ENCODE measurements around the gene MAVS.

MAVS gene

DNA sequence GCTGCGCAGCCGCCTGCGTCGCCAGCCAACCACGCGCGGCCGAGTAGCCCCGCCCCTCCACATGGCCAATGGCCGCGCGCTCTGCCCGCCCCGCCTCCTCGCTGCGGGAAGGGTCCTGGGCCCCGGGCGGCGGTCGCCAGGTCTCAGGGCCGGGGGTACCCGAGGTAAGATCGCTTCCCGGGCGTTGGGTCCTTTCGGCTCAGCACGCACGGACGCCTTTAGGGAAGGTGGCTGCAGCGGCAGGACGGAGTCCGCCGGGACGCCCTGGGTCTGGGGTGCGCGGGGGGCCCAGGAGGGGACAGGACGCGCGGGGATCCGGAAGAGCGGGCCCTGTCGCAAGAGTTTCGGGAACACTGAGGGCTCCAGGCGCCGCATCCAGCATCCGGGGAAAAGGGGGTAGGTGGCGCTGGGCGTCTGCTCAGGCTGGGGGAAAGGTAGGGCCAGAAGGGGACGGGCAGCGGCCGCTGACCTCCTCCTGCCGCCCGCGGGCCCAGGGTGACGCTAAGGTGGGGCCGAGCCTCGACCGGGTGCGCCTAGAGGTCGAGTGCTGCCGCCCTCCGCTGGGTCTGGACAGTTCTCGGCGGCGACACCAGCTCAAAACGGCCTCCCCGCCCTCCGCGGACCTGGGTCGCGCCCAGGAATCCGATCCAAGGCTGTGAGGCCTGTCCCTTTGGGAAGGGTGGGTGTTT is at the start of gene MAVS:
Gene MAVS (plus strand): TSS at position 95 of the 689 bp plus-strand sequence. CDS start 7,791 bp downstream, outside the sequence.
- in situ Hi-C loops (cut with MboI; ENCODE audit: low sequenced_read_pairs): no loop called here
- DNase-seq (ENCODE audit: low spot score in 2 of 2): peak; percentile 84 to 93
- no peaks in the 10 kb centered on the region for H3K9me3 ChIP-seq
- no peaks in the 10 kb centered on the region for H3K27me3 ChIP-seq (ENCODE audit: low read depth)
- H3K4me3 ChIP-seq: peak within 1 kb of the TSS; percentile 99
- peaks cover 10% of the 10 kb centered on the region for H3K4me1 ChIP-seq
- H3K36me3 ChIP-seq (replicated peaks): 0 out of 2 replicates have a peak, but pooled peaks cover 6% of the 10 kb centered on the region

DNA sequence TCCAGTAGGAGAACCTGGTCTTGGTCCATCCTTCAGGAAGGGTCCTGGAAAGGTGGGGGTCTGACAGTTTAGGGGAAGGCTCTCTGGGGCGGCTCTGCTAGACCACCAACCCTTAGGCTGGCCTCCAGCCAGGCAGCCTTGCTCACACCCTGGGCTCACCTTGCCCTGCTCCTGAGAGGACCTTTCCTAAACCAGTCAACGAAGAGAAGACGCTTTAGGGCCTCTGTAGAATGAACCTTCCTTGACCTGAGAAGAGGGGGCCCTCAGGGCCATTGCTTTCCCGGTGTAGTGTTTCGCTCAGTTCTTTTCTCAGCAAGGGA is 49.4 kb upstream of the MAVS start:
- peak overlapping the region; percentile 77 for H3K4me3 ChIP-seq
- in situ Hi-C loops (cut with MboI; ENCODE audit: low sequenced_read_pairs): no loop called here
- no peak for DNase-seq (ENCODE audit: low spot score in 2 of 2)
- H3K36me3 ChIP-seq (replicated peaks): peaks cover 33% of the 10 kb centered on the region
- H3K27me3 ChIP-seq (ENCODE audit: low read depth): no peaks in the 10 kb centered on the region
- peaks cover 9% of the 10 kb centered on the region; the same call in 1 of the 2 replicates for H3K4me1 ChIP-seq
- no peaks in the 10 kb centered on the region for H3K9me3 ChIP-seq

DNA sequence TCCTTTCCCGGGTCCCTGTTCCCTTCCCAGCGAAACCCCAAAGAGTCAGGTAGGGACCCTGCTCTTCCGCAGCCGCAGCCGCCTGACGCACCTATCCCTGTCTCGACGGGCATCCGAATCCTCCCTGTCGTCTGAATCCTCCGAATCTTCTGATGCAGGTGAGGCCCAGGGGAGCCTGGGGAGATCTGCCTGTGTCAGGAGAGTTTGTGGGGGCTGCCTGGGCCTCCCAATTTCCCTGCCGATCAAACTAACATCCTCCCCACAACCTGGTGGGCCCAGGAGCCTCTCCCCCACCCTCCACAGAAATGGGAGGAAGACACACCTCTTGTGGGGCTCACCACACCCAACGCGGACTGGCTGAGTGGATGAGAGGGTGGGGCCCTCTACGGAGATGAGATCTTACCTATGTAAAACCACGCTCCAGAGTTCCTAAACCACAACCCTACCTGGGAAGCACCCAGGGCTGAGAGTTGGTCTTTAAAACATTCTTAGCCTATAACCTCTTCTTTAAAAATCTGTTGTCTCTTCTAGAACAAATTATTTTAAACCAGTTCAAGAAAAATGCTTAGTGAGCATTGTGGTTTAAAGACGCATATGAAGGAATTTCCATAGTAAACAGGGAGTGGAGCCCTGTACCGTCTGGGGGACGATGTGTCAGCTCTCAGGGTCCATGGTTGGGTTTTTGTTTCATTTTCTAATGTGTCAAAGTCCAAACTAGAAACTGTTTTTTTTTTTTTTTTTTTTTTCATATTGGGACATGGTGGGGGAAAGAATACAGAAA is 48.9 kb upstream of the MAVS start:
- Histone ChIP-seq H3K36me3 (replicated peaks) (peaks cover 39% of the 10 kb centered on the region), H3K27me3 (ENCODE audit: low read depth) (no peaks in the 10 kb centered on the region), H3K4me1 (peaks cover 9% of the 10 kb centered on the region; the same call in 1 of the 2 replicates), H3K4me3 (peak overlapping the region; percentile 77), H3K9me3 (no peaks in the 10 kb centered on the region)
- in situ Hi-C loops (cut with MboI; ENCODE audit: low sequenced_read_pairs): no loop called here
- no peak for DNase-seq (ENCODE audit: low spot score in 2 of 2)

DNA sequence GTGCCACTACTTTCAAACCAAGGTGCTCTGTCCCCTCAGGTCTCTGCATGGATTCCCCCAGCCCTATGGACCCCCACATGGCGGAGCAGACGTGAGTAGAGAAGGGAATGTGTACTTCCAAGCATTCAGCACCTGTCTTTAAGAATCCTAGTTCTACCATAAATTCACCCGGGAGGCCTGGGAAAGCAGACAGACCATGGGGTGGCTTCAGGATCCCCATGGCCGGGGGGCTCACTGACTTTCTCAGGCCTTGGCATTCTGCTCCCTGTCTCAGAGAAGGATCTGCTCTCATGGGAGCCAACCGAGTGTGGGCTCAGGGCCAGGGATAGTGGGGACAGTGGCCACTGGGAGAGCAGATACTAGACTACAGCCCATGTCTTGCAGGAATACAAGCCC is 48.3 kb upstream of the MAVS start:
- no peak overlapping the region for H3K4me3 ChIP-seq
- H3K36me3 ChIP-seq (replicated peaks): peaks cover 45% of the 10 kb centered on the region
- peaks cover 9% of the 10 kb centered on the region; the same call in 1 of the 2 replicates for H3K4me1 ChIP-seq
- in situ Hi-C loops (cut with MboI; ENCODE audit: low sequenced_read_pairs): no loop called here
- H3K9me3 ChIP-seq: no peaks in the 10 kb centered on the region
- H3K27me3 ChIP-seq (ENCODE audit: low read depth): no peaks in the 10 kb centered on the region
- DNase-seq (ENCODE audit: low spot score in 2 of 2): no peak

DNA sequence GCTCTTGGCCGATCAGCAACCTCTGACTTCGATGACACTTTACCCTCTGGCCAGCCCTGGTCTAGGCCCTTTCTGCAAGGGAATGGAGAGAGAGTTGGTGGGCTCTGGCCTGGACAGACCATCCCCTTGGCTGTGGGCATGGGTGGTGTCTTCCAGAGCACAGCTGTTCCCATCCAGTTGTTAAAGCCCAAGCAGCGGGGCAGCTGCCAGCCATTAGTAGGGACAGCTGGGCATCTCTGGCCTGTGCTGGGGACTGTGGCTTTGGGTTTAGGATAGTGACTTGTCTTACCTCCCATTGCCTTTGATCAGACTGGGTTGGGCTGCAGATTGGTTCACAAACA is 47.8 kb upstream of the MAVS start:
- Histone ChIP-seq H3K4me1 (peaks cover 9% of the 10 kb centered on the region; the same call in 1 of the 2 replicates), H3K36me3 (replicated peaks) (peaks cover 50% of the 10 kb centered on the region), H3K9me3 (no peaks in the 10 kb centered on the region), H3K27me3 (ENCODE audit: low read depth) (no peaks in the 10 kb centered on the region), H3K4me3 (no peak overlapping the region)
- in situ Hi-C loops (cut with MboI; ENCODE audit: low sequenced_read_pairs): no loop called here
- no peak for DNase-seq (ENCODE audit: low spot score in 2 of 2)

GRCh38 chr20:3800256-3800877 is 46.3 kb upstream of the MAVS start:
- Histone ChIP-seq H3K4me1 (peaks cover 8% of the 10 kb centered on the region; the same call in 1 of the 2 replicates), H3K36me3 (replicated peaks) (peaks cover 60% of the 10 kb centered on the region), H3K27me3 (ENCODE audit: low read depth) (no peaks in the 10 kb centered on the region), H3K4me3 (no peak overlapping the region), H3K9me3 (no peaks in the 10 kb centered on the region)
- no peak for DNase-seq (ENCODE audit: low spot score in 2 of 2)
- in situ Hi-C loops (cut with MboI; ENCODE audit: low sequenced_read_pairs): no loop called here

DNA sequence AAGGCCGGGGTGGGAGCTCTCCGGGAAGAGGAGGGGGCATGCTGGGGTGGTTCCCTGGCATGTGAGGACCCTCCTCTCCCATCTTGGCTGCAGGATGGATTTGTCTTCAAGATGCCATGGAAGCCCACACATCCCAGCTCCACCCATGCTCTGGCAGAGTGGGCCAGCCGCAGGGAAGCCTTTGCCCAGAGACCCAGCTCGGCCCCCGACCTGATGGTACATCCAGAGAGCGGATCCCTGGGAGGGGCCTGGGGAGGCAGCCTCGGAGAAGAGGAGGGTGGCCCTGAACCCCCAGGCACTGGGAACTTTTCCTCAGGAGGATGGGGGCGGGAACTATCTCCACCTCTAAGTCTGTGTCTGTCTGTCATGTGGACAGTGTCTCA is 45.8 kb upstream of the MAVS start:
- H3K9me3 ChIP-seq: no peaks in the 10 kb centered on the region
- H3K36me3 ChIP-seq (replicated peaks): peaks cover 62% of the 10 kb centered on the region
- no peak overlapping the region for H3K4me3 ChIP-seq
- in situ Hi-C loops (cut with MboI; ENCODE audit: low sequenced_read_pairs): no loop called here
- H3K27me3 ChIP-seq (ENCODE audit: low read depth): no peaks in the 10 kb centered on the region
- peaks cover 6% of the 10 kb centered on the region; the same call in 1 of the 2 replicates for H3K4me1 ChIP-seq
- DNase-seq (ENCODE audit: low spot score in 2 of 2): no peak

- Histone ChIP-seq H3K9me3 (no peaks in the 10 kb centered on the region), H3K4me1 (peaks cover 6% of the 10 kb centered on the region; the same call in 1 of the 2 replicates), H3K27me3 (ENCODE audit: low read depth) (no peaks in the 10 kb centered on the region), H3K36me3 (replicated peaks) (peaks cover 65% of the 10 kb centered on the region), H3K4me3 (no peak overlapping the region)
- no peak for DNase-seq (ENCODE audit: low spot score in 2 of 2)
- in situ Hi-C loops (cut with MboI; ENCODE audit: low sequenced_read_pairs): no loop called here
Measured at GRCh38 chr20:3801299-3801698, 45.3 kb upstream of the MAVS start.

- DNase-seq (ENCODE audit: low spot score in 2 of 2): no peak
- Histone ChIP-seq H3K9me3 (no peaks in the 10 kb centered on the region), H3K27me3 (ENCODE audit: low read depth) (no peaks in the 10 kb centered on the region), H3K4me3 (no peak overlapping the region), H3K4me1 (peaks cover 6% of the 10 kb centered on the region; the same call in 1 of the 2 replicates), H3K36me3 (replicated peaks) (peaks cover 65% of the 10 kb centered on the region)
- in situ Hi-C loops (cut with MboI; ENCODE audit: low sequenced_read_pairs): no loop called here
Measured at GRCh38 chr20:3801846-3802245, 44.8 kb upstream of the MAVS start.

DNA sequence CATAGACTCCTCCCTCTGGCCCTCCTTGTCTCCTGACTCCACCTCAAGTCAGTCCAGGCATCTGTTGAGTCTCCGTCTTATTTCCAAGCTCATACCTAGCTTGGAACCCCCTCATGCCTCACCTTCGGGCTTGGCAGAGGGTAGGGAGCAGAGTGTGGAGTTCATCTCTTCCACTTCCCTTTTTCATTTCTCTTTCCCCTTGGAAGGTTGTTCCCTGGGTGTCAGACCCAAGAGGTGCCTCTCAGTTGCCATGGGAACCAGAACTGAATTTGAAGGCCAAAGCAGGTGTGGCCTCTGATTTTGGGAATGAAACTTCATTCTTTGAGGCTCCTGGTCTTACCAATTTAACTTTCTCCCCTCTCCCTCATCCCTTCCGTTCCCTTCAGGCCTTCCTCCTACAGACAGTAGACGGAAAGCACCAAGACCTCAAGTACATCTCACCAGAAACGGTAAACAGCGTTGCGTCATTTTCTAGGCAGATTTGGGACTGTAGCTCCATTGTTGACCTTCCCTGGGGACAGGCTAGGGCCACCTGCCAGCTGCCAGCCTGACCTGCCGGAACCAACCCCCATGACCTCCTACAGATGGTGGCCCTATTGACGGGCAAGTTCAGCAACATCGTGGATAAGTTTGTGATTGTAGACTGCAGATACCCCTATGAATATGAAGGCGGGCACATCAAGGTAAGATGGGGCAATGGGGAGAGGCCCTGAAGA is 44.0 kb upstream of the MAVS start:
- no peak overlapping the region for H3K4me3 ChIP-seq
- no peak for DNase-seq (ENCODE audit: low spot score in 2 of 2)
- H3K27me3 ChIP-seq (ENCODE audit: low read depth): no peaks in the 10 kb centered on the region
- in situ Hi-C loops (cut with MboI; ENCODE audit: low sequenced_read_pairs): no loop called here
- H3K36me3 ChIP-seq (replicated peaks): peaks cover 65% of the 10 kb centered on the region
- H3K4me1 ChIP-seq: peaks cover 10% of the 10 kb centered on the region
- no peaks in the 10 kb centered on the region for H3K9me3 ChIP-seq

DNA sequence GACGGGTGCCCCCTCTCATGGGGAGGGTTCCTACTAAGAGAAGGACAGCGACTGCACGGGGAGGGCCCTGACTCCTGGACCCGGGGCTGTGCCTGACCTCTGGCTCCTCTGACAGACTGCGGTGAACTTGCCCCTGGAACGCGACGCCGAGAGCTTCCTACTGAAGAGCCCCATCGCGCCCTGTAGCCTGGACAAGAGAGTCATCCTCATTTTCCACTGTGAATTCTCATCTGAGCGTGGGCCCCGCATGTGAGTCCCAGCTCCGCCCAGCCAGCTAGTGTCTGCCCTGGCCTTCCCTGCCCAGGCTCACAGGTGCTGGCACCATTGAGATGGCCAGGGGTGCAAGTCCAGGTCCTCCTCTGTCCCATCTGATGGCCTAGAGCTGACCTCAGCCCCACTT is 43.3 kb upstream of the MAVS start:
- H3K4me1 ChIP-seq: peaks cover 15% of the 10 kb centered on the region
- H3K9me3 ChIP-seq: no peaks in the 10 kb centered on the region
- no peak for DNase-seq (ENCODE audit: low spot score in 2 of 2)
- H3K4me3 ChIP-seq: no peak overlapping the region
- no peaks in the 10 kb centered on the region for H3K27me3 ChIP-seq (ENCODE audit: low read depth)
- peaks cover 64% of the 10 kb centered on the region for H3K36me3 ChIP-seq (replicated peaks)
- in situ Hi-C loops (cut with MboI; ENCODE audit: low sequenced_read_pairs): no loop called here

GRCh38 chr20:3803854-3804253 is 42.8 kb upstream of the MAVS start:
- Histone ChIP-seq H3K36me3 (replicated peaks) (peaks cover 58% of the 10 kb centered on the region), H3K27me3 (ENCODE audit: low read depth) (no peaks in the 10 kb centered on the region), H3K4me3 (no peak overlapping the region), H3K9me3 (no peaks in the 10 kb centered on the region), H3K4me1 (peaks cover 16% of the 10 kb centered on the region)
- in situ Hi-C loops (cut with MboI; ENCODE audit: low sequenced_read_pairs): no loop called here
- no peak for DNase-seq (ENCODE audit: low spot score in 2 of 2)

GRCh38 chr20:3804254-3804751 is 42.3 kb upstream of the MAVS start:
- H3K36me3 ChIP-seq (replicated peaks): peaks cover 57% of the 10 kb centered on the region
- H3K4me3 ChIP-seq: no peak overlapping the region
- in situ Hi-C loops (cut with MboI; ENCODE audit: low sequenced_read_pairs): no loop called here
- DNase-seq (ENCODE audit: low spot score in 2 of 2): no peak
- H3K27me3 ChIP-seq (ENCODE audit: low read depth): no peaks in the 10 kb centered on the region
- H3K9me3 ChIP-seq: no peaks in the 10 kb centered on the region
- H3K4me1 ChIP-seq: peaks cover 16% of the 10 kb centered on the region
